Measurements from ENCODE around the gene MOCS1.

Gene MOCS1

GRCh38 chr6:39908838-39909583, 25.3 kb downstream of the MOCS1 start:
- Histone ChIP-seq H3K27me3 (no peaks in the 10 kb centered on the region), H3K9me3 (no peaks in the 10 kb centered on the region), H3K4me3 (ENCODE audit: low read depth, low read length) (no peak overlapping the region), H3K36me3 (no peaks in the 10 kb centered on the region), H3K4me1 (no peaks in the 10 kb centered on the region)
- TF ChIP-seq CTCF (IDR thresholded peaks at IDR 0.05; ENCODE audit: low read depth, low read length) = no peak
- no peak for DNase-seq

GRCh38 chr6:39907871-39908575, 26.2 kb downstream of the MOCS1 start:
- no peak for TF ChIP-seq CTCF (IDR thresholded peaks at IDR 0.05; ENCODE audit: low read depth, low read length)
- Histone ChIP-seq H3K9me3 (no peaks in the 10 kb centered on the region), H3K4me3 (ENCODE audit: low read depth, low read length) (no peak overlapping the region), H3K36me3 (no peaks in the 10 kb centered on the region), H3K4me1 (no peaks in the 10 kb centered on the region), H3K27me3 (no peaks in the 10 kb centered on the region)
- DNase-seq = no peak

DNA sequence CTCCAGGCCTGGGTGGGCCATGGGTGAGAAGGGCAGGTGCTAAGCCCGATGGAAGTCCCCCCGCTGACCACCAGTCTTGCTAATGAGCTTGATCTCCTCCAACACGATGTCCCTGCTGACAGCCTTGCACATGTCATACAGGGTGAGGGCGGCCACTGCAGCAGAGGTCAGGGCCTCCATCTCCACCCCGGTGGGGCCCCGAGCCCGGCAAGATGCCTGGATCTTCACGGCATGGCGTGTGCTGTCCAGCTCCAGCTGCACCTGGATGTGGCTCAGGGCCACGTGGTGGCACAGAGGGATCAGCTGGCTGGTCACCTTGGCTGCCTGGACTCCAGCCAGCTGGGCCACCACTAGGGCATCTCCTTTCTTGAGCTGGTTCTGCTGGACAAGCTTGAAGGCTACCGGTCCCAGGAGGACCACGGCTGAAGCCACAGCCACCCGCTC, 27.9 kb downstream of the MOCS1 start:
- Histone ChIP-seq H3K36me3 (no peaks in the 10 kb centered on the region), H3K4me1 (no peaks in the 10 kb centered on the region), H3K9me3 (no peaks in the 10 kb centered on the region), H3K27me3 (no peaks in the 10 kb centered on the region), H3K4me3 (ENCODE audit: low read depth, low read length) (no peak overlapping the region)
- DNase-seq = no peak
- no peak for TF ChIP-seq CTCF (IDR thresholded peaks at IDR 0.05; ENCODE audit: low read depth, low read length)

- Histone ChIP-seq H3K4me1 (no peaks in the 10 kb centered on the region), H3K36me3 (no peaks in the 10 kb centered on the region), H3K27me3 (no peaks in the 10 kb centered on the region), H3K4me3 (ENCODE audit: low read depth, low read length) (no peak overlapping the region), H3K9me3 (no peaks in the 10 kb centered on the region)
- DNase-seq = no peak
- no peak for TF ChIP-seq CTCF (IDR thresholded peaks at IDR 0.05; ENCODE audit: low read depth, low read length)
These were observed 28.7 kb downstream of the MOCS1 start for GRCh38 chr6:39905640-39905975.

GRCh38 chr6:39904946-39905639, 29.2 kb downstream of the MOCS1 start:
- Histone ChIP-seq H3K4me1 (no peaks in the 10 kb centered on the region), H3K4me3 (ENCODE audit: low read depth, low read length) (no peak overlapping the region), H3K9me3 (no peaks in the 10 kb centered on the region), H3K27me3 (no peaks in the 10 kb centered on the region), H3K36me3 (no peaks in the 10 kb centered on the region)
- no peak for TF ChIP-seq CTCF (IDR thresholded peaks at IDR 0.05; ENCODE audit: low read depth, low read length)
- no peak for DNase-seq

Data from BE2C (cell line).